Caco-2 (cell line): ENCODE data around the gene ZFPL1. TPM values are rescaled to one million over a fixed set of nuclear protein-coding genes. Genes with fewer than 3 reads are reported as not detected.

ENCODE experiments used
- BruUV-seq: library from RNA; stranded (reverse); fragments of 400-500 nt; replicated peaks from 2 replicates; lab custom pipeline; 2021; lab: Mats Ljungman, UMichigan
- CTCF ChIA-PET: fragments of 300-600 bp; sonication (Branson Sonifier 250); formaldehyde crosslinking; loops from one replicate; lab custom pipeline; 2022; ENCODE audit warnings: antibody characterized with exemption; lab: Charles Lee
- POLR2A ChIA-PET: fragments of 300-600 bp; sonication (Branson Sonifier 250); formaldehyde crosslinking; loops from one replicate; lab custom pipeline; 2022; ENCODE audit warnings: antibody characterized with exemption; lab: Charles Lee
- DNase-seq, 2 experiments: peaks; one replicate each; pipeline versions ENCODE4 v3.0.0 to v3.0.0-alpha.2; 2020 to 2022
- H3K27me3 ChIP-seq: replicated peaks from 2 replicates; pipeline ENCODE4 v1.6.0; 2011; ENCODE audit warnings: low read length; ENCODE audit not compliant: control insufficient read depth, insufficient read depth
- H3K36me3 ChIP-seq: 2 replicates; pipeline ENCODE4 v1.5.1; 2011; ENCODE audit warnings: low read length; ENCODE audit not compliant: control insufficient read depth, insufficient read depth
- H3K4me1 ChIP-seq: fragments of 250-450 bp; sonication (Bioruptor Pico); 2 replicates; pipeline ENCODE4 v1.5.1; 2020; ENCODE audit warnings: mild to moderate bottlenecking
- H3K4me3 ChIP-seq: 2 replicates; pipeline ENCODE4 v1.5.1; 2011; ENCODE audit warnings: low read depth, mild to moderate bottlenecking, control low read depth, low read length
- H3K9me3 ChIP-seq: fragments of 250-450 bp; sonication (Bioruptor Pico); 2 replicates; pipeline ENCODE4 v1.5.1; 2020; ENCODE audit warnings: mild to moderate bottlenecking, moderate library complexity
- H3K27ac Mint-ChIP-seq: one replicate; pipeline ENCODE4 v1.8.0; 2022; ENCODE audit warnings: mixed read lengths; ENCODE audit not compliant: unreplicated experiment
- H3K27me3 Mint-ChIP-seq: one replicate; pipeline ENCODE4 v1.8.0; 2022; ENCODE audit warnings: mixed read lengths; ENCODE audit not compliant: insufficient read depth, unreplicated experiment
- H3K36me3 Mint-ChIP-seq: one replicate; pipeline ENCODE4 v1.8.0; 2022; ENCODE audit warnings: mild to moderate bottlenecking, mixed read lengths; ENCODE audit not compliant: insufficient read depth, unreplicated experiment
- H3K4me1 Mint-ChIP-seq: one replicate; pipeline ENCODE4 v1.8.0; 2022; ENCODE audit warnings: low read depth, mixed read lengths; ENCODE audit not compliant: unreplicated experiment
- H3K4me3 Mint-ChIP-seq: one replicate; pipeline ENCODE4 v1.8.0; 2022; ENCODE audit warnings: mild to moderate bottlenecking, moderate library complexity, mixed read lengths; ENCODE audit not compliant: unreplicated experiment
- H3K9me3 Mint-ChIP-seq: one replicate; pipeline ENCODE4 v1.8.0; 2022; ENCODE audit warnings: mixed read lengths; ENCODE audit not compliant: unreplicated experiment
- CTCF ChIP-seq, 2 experiments: fragments of 200-600 bp in 1 of 2; IDR thresholded peaks; 1 replicate in 1 of 2; 2 replicates in 1 of 2; pipeline versions ENCODE4 v1.5.1 to v1.8.0; 2011 to 2022; ENCODE audit warnings: antibody characterized with exemption in 1 of 2, control low read depth in 1 of 2, inconsistent platforms in 1 of 2, low read depth in 1 of 2, low read length in 1 of 2, mild to moderate bottlenecking in 1 of 2, moderate library complexity in 1 of 2; ENCODE audit not compliant: insufficient read depth in 1 of 2, severe bottlenecking in 1 of 2, unreplicated experiment in 1 of 2
- intact Hi-C: fragments of 100-400 bp; cut with micrococcal nuclease; formaldehyde crosslinking; loops from one replicate; pipeline ENCODE4 v1.10.0; 2022; ENCODE audit not compliant: unreplicated experiment
- microRNA-seq: library from miRNA; unstranded; fragments of <30 nt; microRNA quantifications from one replicate; pipeline ENCODE4 v1.2.0, GENCODE V29; 2022
- total RNA-seq: library from RNA; stranded (reverse); gene quantifications from 2 replicates; pipeline ENCODE4 v1.2.3, GENCODE V29; 2022

The ZFPL1 gene
- total RNA-seq, 1 experiment from 2014 or later = 46.0 TPM

DNA sequence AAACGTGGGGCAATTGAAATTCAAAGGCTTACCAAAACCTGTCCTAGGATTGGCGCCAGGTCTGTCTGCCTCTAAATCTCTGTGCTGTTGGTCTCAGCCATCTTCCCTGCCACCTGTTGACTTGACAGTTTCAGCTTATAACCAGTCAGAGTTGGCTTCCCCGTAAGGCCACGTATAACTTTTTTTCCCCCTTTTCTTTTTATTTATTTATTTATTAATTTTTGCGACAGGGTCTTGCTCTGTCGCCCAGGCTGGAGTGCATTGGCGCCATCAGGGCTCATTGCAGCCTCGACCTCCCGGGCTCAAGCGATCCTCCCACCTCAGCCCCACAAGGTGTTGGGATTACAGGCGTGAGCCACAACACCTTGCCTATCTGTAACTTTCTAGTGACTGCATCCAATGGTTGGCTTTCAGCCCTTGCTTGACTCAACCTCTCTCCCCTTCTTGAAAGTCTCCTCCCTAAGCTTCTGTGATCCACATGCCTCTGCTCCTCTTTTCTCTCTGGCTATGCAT, 51.7 kb downstream of the ZFPL1 start:
- peak overlapping the region; percentile 30 for H3K4me3 ChIP-seq
- no peaks in the 10 kb centered on the region for H3K27me3 ChIP-seq
- Mint-ChIP-seq H3K27ac (peak overlapping the region; percentile 100), H3K9me3 (no peaks in the 10 kb centered on the region), H3K4me3 (peak overlapping the region; percentile 93), H3K27me3 (no peaks in the 10 kb centered on the region), H3K36me3 (peaks cover 38% of the 10 kb centered on the region), H3K4me1 (peaks cover 8% of the 10 kb centered on the region)
- no peak for TF ChIP-seq CTCF (IDR thresholded peaks at IDR 0.05; ENCODE audit: insufficient read depth in 1 of 2, low read depth in 1 of 2, low read length in 1 of 2, severe bottlenecking in 1 of 2, unreplicated experiment in 1 of 2)
- CTCF ChIA-PET = interaction anchor here (0.8 to 2.5 kb wide), 11 partner anchors 12 to 214 kb away, joined by 3 to 22 read pairs (median 5); partner anchors contain the start of genes CAPN1, FAU, MRPL49 and POLA2
- no peaks in the 10 kb centered on the region for H3K9me3 ChIP-seq
- no TSS peak for BruUV-seq
- intact Hi-C loops = loop anchor here (1.0 kb wide), 1 partner anchor 46 kb away; the partner anchor contains the start of gene CAPN1
- peak in 1 of 2 experiments; percentile 15 for DNase-seq
- H3K36me3 ChIP-seq = peaks cover 6% of the 10 kb centered on the region
- 0 out of 2 replicates have a peak, but pooled peaks cover 5% of the 10 kb centered on the region for H3K4me1 ChIP-seq
- POLR2A ChIA-PET = interaction anchor here (0.5 to 2.7 kb wide), 17 partner anchors 10 to 818 kb away, joined by 3 to 48 read pairs (median 4); partner anchors contain the start of genes CAPN1, FAU, MRPL49 and POLA2

GRCh38 chr11:65136515-65137096, 52.6 kb downstream of the ZFPL1 start:
- H3K36me3 Mint-ChIP-seq = peaks cover 32% of the 10 kb centered on the region
- no TSS peak for BruUV-seq
- TF ChIP-seq CTCF (IDR thresholded peaks at IDR 0.05; ENCODE audit: insufficient read depth in 1 of 2, low read depth in 1 of 2, low read length in 1 of 2, severe bottlenecking in 1 of 2, unreplicated experiment in 1 of 2) = no peak
- 0 out of 2 replicates have a peak, but pooled peaks cover 5% of the 10 kb centered on the region for H3K4me1 ChIP-seq
- no peaks in the 10 kb centered on the region for H3K27me3 Mint-ChIP-seq
- no peaks in the 10 kb centered on the region for H3K9me3 ChIP-seq
- H3K27ac Mint-ChIP-seq = peak overlapping the region; percentile 100
- no peaks in the 10 kb centered on the region for H3K9me3 Mint-ChIP-seq
- H3K4me3 Mint-ChIP-seq = no peak overlapping the region
- POLR2A ChIA-PET = no interaction called here
- no peak overlapping the region for H3K4me3 ChIP-seq
- intact Hi-C loops = no loop called here
- H3K36me3 ChIP-seq = 0 out of 2 replicates have a peak, but pooled peaks cover 1% of the 10 kb centered on the region
- DNase-seq = peak in 1 of 2 experiments; percentile 10
- H3K4me1 Mint-ChIP-seq = peaks cover 8% of the 10 kb centered on the region
- H3K27me3 ChIP-seq = no peaks in the 10 kb centered on the region
- CTCF ChIA-PET = interaction anchor here (1.9 kb wide), 1 partner anchor 19 kb away, joined by 9 read pairs; the partner anchor contains the start of gene ZNHIT2

Small RNAs within 50 kb of the gene (microRNA-seq; reads per million reads assigned to microRNA genes)
- not detected for gene MIR6751

Other genes starting within 250 kb of the ZFPL1 start
- 29.1 and 36.0 TPM in 2 replicates for gene CDC42BPG, start 239.6 kb upstream of the ZFPL1 start, total RNA-seq
- 123 and 129 TPM in 2 replicates for gene EHD1, start 205.6 kb upstream of the ZFPL1 start, total RNA-seq
- 27.9 and 31.1 TPM in 2 replicates for gene ATG2A, start 167.0 kb upstream of the ZFPL1 start, total RNA-seq
- gene PPP2R5B, start 159.5 kb upstream of the ZFPL1 start, total RNA-seq = 7.4 and 7.7 TPM in 2 replicates
- gene GPHA2, start 148.3 kb upstream of the ZFPL1 start, total RNA-seq = not detected in 2 replicates
- not detected in 2 replicates for gene MAJIN, start 112.1 kb upstream of the ZFPL1 start, total RNA-seq
- 0.79 and 1.4 TPM in 2 replicates for gene BATF2, start 87.3 kb upstream of the ZFPL1 start, total RNA-seq
- 91.7 and 103 TPM in 2 replicates for gene ARL2, start 70.1 kb upstream of the ZFPL1 start, total RNA-seq
- 35.5 and 35.8 TPM in 2 replicates for gene SNX15, start 56.8 kb upstream of the ZFPL1 start, total RNA-seq
- gene SAC3D1, start 43.0 kb upstream of the ZFPL1 start, total RNA-seq = 21.2 and 21.6 TPM in 2 replicates
- gene NAALADL1, start 25.7 kb upstream of the ZFPL1 start, total RNA-seq = 0.16 and 0.23 TPM in 2 replicates
- gene CDCA5, start 182 bp upstream of the ZFPL1 start, total RNA-seq = 67.0 and 71.1 TPM in 2 replicates
- 147 and 158 TPM in 2 replicates for gene VPS51, start 12.0 kb downstream of the ZFPL1 start, total RNA-seq
- 62.9 and 73.8 TPM in 2 replicates for gene TM7SF2, start 27.6 kb downstream of the ZFPL1 start, total RNA-seq
- gene ZNHIT2, start 33.5 kb downstream of the ZFPL1 start, total RNA-seq = 12.2 and 14.7 TPM in 2 replicates
- 918 and 972 TPM in 2 replicates for gene FAU, start 37.9 kb downstream of the ZFPL1 start, total RNA-seq
- gene MRPL49, start 38.1 kb downstream of the ZFPL1 start, total RNA-seq = 89.2 and 95.1 TPM in 2 replicates
- 50.9 and 56.5 TPM in 2 replicates for gene SYVN1, start 50.3 kb downstream of the ZFPL1 start, total RNA-seq
- not detected in 2 replicates for gene SPDYC, start 86.0 kb downstream of the ZFPL1 start, total RNA-seq
- 238 and 244 TPM in 2 replicates for gene CAPN1, start 97.7 kb downstream of the ZFPL1 start, total RNA-seq
- gene POLA2, start 177.7 kb downstream of the ZFPL1 start, total RNA-seq = 23.2 and 25.3 TPM in 2 replicates
- gene CDC42EP2, start 230.6 kb downstream of the ZFPL1 start, total RNA-seq = 38.0 and 40.7 TPM in 2 replicates
- gene DPF2, start 249.6 kb downstream of the ZFPL1 start, total RNA-seq = 64.2 and 65.3 TPM in 2 replicates